ENCODE measurements around the gene GPR18.
"Not testable (repeated sequence)": the region's sequence is repeated elsewhere in the genome, so short reads cannot be mapped to it uniquely, and the experiment has no call there.

The GPR18 gene

DNA sequence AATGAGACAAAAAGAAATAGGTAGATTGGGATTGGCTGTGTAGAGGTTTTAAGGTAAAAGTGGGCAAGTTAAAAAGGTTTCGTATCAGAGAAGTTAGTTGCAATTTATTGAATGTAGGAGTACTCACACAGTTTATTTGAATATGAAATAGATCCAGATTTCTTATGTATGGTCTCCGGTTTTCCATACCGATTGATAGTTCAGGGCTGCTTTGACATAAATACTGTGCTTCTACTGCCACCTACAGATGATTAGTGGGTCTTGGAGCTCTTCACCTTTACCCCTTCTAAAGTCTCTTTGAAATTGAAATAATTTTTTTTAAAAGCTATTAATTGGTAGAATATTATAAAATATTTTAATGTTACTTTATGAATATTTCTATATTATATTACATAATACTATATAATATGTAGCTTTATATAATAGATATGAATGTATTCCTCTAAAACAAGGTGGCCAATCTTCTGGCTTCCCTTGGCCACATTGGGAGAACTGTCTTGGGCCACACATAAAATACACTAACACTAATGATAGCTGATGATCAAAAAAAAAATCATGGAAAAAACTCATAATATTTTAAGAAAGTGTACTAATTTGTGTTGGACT is 7.7 kb upstream of the GPR18 start:
- no peak for DNase-seq

DNA sequence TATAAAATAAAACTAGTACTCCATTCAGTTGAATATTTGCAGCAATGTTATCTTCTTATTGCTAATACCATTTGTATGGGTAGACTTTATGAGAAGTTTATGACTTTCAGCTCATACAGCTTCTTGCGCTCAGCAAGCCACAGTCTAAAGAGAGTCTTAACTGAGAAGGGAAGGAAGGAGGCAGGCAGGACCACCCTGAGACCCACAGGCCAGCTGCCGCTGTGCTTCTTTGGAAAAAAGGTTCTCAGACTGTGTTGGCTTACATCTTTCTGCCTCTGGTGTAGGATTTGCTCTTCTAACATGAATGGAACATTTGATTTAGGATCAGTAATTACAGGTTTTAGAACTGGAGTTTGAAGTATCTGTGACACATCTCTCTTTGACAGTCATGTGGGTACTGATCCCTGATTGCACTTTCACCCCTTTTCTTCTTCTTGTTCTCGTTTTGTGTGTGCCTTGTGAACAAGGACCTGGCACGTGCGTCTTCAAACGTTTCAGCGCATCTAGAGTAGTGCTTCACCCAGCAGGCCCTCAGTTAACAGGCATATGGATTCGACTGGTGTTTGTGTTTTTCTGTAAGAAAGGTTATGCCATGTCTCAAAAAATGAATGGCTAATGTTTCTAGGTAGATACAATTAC is 7.1 kb upstream of the GPR18 start:
- DNase-seq: no peak

DNA sequence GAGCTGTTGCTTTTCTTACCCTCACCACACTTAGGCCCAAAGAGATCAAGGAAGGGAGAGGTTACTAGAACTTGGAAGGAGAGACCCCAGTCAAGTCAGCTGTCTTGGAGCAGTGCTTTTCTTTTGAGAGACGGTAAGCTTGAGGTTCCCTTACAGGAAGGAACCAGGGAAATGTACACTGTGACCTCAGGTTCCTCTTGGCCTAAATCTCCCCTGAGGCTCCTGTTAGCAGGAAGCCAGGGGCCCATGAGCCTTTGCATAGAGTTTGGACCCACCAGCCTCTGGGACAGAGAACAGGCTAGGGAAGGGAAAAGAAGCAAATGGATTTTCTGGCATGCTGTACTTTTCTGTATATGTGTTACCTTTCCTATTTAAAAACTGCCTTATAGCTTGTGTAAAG is 5.9 kb upstream of the GPR18 start:
- DNase-seq: no peak

DNA sequence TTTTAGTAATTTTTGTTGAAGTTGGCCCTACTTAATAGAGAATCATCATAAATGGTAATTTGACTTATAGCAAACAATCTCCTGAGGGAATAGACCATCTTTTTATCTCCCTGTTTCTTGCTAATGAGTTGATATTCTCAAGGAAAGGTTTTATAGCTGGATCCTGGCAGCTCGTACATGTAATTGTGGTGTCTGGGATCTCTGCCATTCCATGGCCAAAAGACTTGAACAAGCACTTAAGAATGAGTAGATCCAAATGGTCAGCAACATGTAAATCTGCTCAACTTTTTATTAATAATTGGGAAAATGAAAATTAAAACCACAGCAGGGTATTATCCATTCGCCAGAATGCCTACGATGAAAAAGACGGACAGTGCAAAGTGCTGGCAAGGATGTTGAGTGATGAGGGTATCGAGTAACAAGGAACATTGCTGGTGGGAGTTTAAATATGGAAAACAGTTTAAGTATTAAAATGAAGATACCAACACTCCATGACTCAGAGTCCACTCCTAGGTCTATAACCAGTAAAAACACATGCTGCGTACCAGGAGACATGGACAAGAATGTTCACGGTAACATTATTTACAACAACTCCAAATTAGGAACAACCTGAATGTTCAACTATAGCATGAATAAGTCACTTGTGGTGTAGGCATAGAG is 5.1 kb upstream of the GPR18 start:
- DNase-seq: no peak

DNA sequence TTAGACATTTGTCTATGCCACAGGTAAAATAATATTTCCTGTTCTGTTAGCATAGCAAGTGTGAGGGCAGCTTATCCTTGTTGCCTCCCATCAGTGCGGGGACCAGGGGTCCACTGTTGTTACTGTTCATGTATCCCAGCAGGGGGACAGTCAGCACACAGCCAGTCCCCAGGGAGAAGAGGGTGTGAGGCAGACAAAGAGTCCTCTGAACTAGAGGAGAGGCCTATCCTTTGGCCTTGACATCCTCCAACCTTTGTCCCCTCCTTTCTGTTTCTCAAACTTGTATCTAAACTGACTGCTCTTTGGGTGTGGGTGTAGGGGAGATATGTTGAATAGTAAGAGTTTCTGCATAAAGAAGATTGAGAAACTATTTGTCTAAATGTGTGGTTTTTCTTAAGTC is 2.9 kb upstream of the GPR18 start:
- DNase-seq: no peak

DNA sequence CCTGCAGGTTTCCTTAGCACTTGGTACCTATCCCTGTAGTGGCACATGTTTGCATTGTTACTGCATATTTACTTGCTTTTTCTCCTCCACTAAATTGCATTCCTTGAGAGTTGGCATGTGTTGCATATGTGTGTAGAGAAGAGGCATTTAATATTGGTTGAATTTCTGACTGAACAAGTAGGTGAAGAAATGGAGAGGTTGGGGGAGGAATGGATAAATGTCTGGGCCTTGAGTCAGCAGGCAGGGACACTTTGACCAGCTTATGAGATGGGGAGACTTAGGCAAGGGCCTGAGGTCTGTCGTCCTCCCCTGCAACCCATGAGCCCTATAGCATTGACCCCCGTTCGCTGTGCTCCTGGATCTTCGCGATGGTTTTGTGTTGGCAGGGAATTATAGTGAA is 2.0 kb upstream of the GPR18 start:
- no peak for DNase-seq

DNA sequence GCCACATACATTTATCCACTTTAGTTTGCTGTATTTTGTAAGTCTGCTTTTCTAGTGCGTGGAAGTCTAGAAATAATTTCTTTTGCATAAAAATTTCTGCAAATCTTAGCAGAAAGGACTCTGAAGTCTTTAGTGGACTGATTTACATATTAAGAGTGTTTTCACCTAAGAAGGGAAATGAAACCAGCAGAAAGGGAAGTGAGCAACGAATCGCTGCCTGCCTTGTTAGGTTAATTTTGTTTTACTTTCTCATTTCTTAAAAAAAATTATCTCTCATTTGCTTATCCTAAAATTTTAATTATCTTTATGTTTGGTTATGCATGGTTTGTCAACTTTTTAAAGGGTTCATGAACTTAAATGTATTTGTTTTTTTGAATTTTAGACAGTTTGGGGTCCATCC is 767 bp upstream of the GPR18 start:
- no peak for DNase-seq

DNA sequence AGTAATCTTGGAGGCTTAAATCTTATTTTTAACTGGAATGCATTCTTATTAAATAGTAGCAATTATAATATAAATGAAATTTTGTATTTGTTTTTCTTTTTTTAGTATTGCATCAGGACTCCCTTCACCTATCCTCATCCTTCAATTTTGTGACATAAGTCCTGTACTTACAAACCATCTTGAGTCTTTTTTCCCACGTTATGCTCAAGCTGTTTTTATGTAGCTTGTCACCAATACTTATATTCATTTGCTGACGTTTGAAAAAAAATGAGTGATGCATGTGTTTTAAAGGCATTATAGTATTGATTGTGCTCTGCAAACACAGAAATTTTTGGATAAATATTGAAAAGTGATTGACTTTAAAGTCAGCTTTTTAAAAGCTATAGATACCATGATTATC is 888 bp downstream of the GPR18 start:
- DNase-seq: no peak

DNA sequence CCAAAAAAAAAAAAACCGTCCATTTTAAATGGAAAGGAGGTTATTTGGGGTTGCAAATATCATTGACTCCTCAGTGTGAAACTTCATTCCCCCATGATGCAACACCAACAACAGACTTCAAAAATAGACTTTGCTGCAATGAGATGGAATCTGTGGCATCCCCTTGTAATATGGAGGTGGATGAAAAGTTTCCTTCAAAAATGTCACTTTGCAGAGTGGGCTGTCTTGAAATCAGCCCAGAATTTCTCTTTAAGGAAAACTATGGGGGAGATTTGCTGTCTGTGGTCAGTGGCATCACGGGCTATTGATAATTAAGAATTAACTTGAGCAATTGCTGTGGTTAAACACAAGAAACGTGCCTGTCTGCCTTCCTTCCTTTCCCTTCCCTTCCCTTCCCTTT is 1.5 kb downstream of the GPR18 start:
- DNase-seq: no peak

DNA sequence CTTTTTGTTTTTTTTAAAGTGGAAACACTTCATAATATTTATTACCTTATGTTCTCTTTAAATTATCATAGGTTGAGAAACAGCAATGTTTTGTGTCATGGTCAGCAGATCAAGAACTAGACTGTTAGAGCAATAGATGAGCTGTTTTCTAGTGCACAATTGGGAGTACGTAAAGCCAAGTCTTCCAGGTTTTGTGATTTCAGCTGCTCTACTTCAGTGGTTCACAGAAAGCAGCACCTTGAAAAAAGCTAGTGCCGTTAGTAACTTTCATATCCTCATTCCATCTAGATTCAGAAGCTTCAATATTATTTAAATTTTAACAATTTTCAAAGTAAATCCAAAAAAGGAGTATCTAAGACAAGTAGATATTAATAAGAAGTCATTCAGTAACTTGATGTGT is 1.9 kb downstream of the GPR18 start:
- no peak for DNase-seq

DNA sequence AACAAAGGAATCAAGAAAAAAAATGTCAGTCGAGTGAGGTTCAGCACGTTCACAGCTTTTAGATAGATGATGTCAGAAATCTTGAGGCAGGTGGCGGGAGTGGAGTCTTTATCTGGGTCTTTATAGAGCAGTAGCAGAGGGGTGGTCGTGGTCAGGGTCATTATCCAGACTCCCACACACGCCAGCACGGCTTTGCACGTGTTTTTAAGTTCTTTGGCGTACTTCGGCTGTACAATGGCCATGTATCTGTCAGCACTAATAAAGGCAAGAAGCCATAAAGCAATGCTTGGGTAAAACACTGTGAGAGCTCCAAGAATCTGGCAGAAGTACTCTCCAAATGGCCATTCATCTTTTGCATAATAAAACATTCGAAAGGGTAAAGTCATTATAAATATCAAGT is 2.9 kb downstream of the GPR18 start:
- DNase-seq: no peak

DNA sequence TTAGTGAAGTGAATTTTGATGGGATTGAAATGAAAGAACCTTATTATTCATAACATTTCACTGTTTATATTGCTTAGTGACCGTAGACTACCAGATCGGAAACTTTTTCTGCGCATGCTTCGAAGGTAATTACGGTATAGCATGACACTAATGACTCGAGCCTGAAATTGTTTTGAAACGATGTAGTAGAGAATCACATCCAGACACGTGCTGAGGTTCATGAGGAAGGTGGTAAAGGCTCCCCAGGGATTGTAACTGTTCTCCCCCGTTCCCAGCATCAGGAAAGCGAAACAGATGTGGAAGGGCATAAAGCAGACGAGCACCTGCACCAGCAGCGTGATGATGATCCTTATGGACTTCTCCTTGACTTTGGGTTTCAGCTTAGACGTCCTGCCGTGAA is 3.3 kb downstream of the GPR18 start:
- DNase-seq: no peak

DNA sequence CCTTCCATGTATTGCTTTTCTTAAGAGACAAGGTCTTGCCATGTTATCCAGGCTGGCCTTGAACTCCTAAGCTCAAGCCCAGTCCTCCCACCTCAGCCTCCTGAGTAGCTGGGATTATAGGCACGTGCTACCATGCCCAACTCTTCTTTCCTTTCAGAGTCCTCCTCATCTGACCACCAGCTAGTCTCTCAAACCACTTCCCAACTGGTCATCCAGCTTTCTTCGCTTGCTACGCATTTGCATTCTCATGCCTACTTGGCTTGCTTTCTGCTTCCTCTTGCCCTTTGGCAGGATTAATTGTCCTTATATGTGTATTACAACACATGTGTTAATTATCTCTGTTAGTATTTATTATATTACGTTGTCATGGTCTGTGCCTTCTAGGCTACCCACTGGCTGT is 6.3 kb downstream of the GPR18 start:
- DNase-seq: no peak

DNA sequence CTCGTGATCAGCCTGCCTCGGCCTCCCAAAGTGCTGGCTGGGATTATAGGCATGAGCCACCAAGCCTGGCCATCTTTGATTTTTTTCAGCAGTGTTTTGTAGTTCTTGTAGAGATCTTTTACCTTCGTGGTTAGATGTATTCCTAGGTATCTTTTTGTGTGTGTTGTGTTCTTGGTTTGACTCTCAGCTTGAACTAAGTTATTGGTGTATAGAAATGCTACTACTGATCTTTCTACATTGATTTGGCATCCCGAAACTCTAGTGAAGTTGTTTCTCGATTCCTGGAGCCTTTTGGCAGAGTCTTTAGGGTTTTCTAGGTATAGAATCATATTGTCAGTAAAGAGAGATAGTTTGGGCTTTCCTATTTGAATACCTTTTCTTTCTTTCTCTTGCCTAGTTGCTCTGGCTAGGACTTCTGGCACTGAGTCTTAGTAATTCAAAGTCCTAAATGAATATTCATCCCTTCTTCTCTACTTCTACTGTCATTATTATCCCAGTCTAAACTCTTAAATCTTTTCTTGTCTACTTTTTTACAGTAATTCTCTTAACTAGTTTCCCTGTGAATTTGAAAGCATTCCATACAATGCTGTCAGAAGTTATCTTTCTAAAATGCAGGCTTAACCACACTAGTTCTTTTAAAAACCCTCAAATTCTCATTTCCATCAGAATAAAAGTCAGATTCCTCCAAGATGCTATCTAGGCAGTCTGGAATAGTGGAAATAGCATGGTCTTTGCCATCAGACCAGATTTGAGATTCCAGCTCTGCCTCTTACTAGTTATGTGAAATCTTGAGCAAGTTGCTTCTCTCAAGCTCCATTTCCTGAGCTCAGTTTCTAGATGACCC is 7.0 kb downstream of the GPR18 start:
- no peak for DNase-seq

DNA sequence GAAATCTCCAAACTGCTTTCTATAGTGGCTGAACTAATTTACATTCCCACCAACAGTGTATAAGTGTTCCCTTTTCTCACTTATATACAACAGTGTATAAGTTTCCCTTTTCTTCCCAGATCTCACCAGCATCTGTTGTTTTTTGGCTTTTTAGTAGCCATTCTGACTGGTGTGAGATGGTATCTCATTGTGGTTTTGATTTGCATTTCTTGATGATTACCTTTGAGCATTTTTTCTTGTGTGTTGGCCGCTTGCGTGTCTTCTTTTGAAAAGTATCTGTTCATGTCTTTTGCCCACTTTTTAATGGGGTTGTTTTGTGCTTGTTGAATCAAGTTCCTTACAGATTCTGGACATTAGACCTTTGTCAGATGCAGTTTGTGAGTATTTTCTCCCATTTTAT is 8.6 kb downstream of the GPR18 start:
- DNase-seq: not testable (repeated sequence)

DNA sequence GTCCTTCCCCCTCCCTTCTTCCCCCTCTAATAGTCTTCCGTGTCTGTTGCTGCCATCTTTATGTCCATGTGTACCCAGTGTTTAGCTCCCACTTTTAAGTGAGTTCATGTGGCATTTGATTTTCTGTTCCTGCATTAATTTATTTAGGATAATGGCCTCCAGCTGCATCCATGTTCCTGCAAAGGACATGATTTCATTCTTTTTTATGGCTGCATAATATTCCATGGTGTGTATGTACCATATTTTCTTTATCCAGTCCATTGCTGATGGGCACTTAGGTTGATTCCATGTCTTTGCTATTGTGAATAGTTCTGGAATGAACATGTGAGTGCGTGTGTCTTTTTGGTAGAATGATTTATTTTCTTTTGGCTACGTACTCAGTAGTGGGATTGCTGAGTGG is 9.0 kb downstream of the GPR18 start:
- not testable (repeated sequence) for DNase-seq

DNA sequence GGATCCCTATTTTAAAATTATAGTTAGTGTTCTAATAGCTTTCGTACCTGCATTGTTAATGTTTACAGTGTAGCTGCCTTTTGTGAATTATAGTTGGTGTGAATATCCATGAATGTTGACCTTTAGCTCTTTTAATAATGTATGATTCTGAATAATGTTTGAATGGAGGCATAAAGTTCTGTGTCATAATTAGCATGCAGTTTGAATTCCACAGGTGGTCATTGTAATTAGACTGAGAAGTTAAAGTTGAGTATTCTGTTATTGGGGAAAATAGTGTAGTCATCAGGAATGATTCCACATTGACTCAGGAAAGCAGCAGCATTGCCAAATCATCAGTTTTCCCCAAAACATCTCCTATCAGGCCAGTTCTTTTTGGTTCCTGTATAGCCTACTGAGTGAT is 12.1 kb downstream of the GPR18 start:
- DNase-seq: no peak

DNA sequence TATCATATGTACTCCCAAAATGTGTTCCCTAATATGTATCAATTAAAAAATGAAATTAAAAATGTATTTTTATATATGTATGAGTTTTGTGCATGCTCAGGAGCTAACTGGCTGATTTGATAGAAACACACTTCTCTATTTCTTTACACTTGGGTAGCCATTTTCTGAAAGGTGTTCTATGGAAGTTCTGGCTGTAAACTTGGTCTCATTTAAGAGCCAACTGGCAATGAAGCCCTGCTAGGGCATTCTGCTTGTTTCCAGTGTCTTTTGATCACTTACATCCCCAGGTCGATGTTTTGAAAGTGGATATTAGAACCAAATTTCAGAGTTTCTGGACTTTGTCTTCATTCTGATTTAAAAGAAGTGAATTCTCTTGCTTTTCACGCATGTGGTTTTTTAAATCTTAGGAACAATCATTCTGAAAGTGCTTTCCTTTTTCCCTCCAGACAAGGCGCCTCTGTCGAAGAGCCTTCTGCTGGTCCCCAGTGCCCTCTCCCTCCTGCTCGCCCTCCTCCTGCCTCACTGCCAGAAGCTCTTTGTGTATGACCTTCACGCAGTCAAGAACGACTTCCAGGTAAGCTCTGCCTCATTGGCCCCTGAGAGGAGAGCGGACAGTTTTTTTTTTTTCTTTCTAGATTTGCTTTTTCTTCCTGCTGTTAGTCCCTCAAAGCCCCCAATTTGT is 20.1 kb downstream of the GPR18 start:
- no peak for DNase-seq

DNA sequence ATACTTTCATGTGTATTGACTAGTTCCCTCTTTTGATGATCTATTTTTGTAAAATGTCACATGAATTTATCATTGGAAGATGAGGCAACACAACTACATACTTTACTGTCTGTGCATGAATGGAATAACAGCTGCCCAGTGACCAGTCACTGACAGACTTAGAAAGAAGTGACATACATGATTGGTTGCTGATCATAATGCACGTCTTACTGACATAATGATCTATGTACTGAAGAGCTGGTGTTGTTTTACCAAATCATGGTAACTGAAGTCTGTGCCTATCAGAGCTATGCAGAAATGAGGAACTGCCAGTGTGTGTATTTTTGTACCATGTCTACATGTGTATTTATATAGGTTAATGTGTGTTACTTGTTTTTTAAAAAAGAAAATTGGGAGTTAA is 26.5 kb downstream of the GPR18 start:
- DNase-seq: no peak

DNA sequence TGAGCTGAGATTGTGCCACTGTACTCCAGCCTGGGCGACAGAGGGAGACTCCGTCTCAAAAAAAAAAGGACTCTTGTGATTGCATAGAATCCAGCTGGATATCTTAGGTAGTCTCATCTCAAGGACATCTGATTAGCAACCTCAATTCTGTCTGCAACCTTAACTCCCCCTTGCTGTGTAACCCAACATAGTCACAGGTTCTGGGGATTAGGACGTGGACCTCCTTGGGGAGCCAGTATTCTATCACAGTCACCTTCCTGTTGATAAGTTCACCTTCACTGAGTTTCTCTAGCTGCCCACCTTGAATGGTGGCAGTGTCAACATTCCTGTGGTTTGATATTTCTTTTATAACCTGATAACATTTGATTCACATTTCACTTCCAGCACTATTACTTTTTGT is 27.2 kb downstream of the GPR18 start:
- no peak for DNase-seq

DNA sequence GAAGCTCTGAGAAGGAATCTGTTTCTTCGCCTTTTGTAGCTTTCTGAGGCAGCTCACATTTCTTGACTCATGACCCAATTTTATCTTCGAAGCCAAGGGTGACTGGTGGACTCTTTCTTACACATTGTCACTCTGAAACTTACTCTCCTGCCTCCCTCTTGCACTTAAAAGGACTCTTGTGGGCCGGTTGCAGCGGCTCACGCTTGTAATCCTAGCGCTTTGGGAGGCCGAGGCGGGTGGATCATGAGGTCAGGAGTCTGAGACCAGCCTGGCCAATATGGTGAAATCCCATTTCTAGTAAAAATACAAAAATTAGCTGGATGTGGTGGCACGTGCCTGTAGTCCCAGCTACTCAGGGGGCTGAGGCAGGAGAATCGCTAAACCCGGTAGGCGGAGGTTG is 27.6 kb downstream of the GPR18 start:
- not testable (repeated sequence) for DNase-seq

DNA sequence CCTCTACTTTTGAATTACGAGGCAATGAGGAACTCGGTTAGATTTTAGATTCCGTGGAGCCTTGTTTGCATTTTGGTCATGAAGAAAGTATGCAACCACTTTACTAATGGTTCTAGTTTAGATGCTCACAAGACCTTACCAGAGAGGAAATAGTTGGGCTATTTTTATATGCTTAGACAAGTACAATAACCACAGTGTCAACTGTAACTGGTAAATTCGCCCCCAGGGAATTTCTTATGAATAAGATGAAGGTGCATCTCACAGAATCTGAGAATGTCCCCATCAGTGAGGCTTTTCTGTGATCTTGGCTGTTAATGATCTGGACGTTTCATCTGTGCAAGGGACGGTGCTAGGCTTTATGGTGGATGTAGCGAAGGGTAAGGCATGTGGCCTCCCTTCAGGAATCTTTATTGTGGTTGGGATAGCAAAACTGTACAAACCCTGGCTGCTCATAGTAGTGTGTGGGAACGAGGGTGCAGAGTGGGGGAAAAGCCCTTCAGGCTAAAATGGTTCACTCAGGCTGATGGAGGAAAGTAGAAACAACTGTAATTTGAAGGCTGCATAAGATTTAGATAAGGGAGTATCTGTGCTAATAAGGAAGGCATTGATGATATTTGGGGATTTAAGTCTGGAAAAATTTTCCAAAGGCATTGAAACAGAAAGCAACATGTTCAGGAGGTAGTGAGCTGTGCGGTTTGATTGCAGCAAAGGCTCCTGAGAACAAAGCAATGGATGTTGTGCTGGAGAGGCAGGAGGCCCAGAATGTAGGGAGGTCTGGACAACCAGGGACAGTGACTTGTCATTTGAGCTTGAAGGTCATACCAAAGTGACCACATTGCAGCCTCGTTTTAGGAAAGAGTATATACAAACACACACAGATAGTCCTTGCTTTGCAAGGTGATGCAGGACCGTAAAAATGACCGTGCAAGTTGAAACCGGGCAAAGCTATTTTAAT is 29.2 kb downstream of the GPR18 start:
- DNase-seq: no peak
